Measurements from ENCODE around the gene IL31RA. TPM values are rescaled to one million over a fixed set of nuclear protein-coding genes. Genes with fewer than 3 reads are reported as not detected.

The IL31RA gene
- total RNA-seq, 2 donors from 2014 or later, result 2.1 TPM; not detected in 1

- Histone ChIP-seq H3K9me3 (no peaks in the 10 kb centered on the region), H3K27ac (no peak overlapping the region), H3K4me3 (no peak overlapping the region), H3K36me3 (no peaks in the 10 kb centered on the region), H3K27me3 (replicated peaks; ENCODE audit: insufficient read depth) (no peaks in the 10 kb centered on the region), H3K4me1 (replicated peaks) (no peaks in the 10 kb centered on the region)
- TF ChIP-seq POLR2AphosphoS5 (IDR thresholded peaks at IDR 0.05), result no peak
- TF ChIP-seq CTCF (IDR thresholded peaks at IDR 0.05), result no peak
- TF ChIP-seq POLR2A (IDR thresholded peaks at IDR 0.05), result no peak
- no peak for DNase-seq (ENCODE audit: low spot score)
- intact Hi-C loops (cut with DNase I), result no loop called here
Measured at GRCh38 chr5:55873234-55873633, 22.1 kb downstream of the IL31RA start.

GRCh38 chr5:55877655-55878054 lies 26.5 kb downstream of the IL31RA start:
- no peaks in the 10 kb centered on the region for H3K27me3 ChIP-seq (replicated peaks; ENCODE audit: insufficient read depth)
- TF ChIP-seq POLR2A (IDR thresholded peaks at IDR 0.05), result no peak
- no peak for TF ChIP-seq CTCF (IDR thresholded peaks at IDR 0.05)
- no peak for TF ChIP-seq POLR2AphosphoS5 (IDR thresholded peaks at IDR 0.05)
- H3K36me3 ChIP-seq, result no peaks in the 10 kb centered on the region
- H3K4me3 ChIP-seq, result no peak overlapping the region
- intact Hi-C loops (cut with DNase I), result no loop called here
- H3K4me1 ChIP-seq (replicated peaks), result no peaks in the 10 kb centered on the region
- DNase-seq (ENCODE audit: low spot score), result no peak
- H3K27ac ChIP-seq, result no peak overlapping the region
- H3K9me3 ChIP-seq, result no peaks in the 10 kb centered on the region

GRCh38 chr5:55880453-55880852 lies 29.3 kb downstream of the IL31RA start:
- Histone ChIP-seq H3K9me3 (no peaks in the 10 kb centered on the region), H3K27ac (no peak overlapping the region), H3K36me3 (no peaks in the 10 kb centered on the region), H3K4me3 (no peak overlapping the region), H3K27me3 (replicated peaks; ENCODE audit: insufficient read depth) (no peaks in the 10 kb centered on the region), H3K4me1 (replicated peaks) (no peaks in the 10 kb centered on the region)
- DNase-seq (ENCODE audit: low spot score), result no peak
- intact Hi-C loops (cut with DNase I), result no loop called here
- no peak for TF ChIP-seq CTCF (IDR thresholded peaks at IDR 0.05)
- no peak for TF ChIP-seq POLR2A (IDR thresholded peaks at IDR 0.05)
- no peak for TF ChIP-seq POLR2AphosphoS5 (IDR thresholded peaks at IDR 0.05)

- Histone ChIP-seq H3K27ac (no peak overlapping the region), H3K27me3 (replicated peaks; ENCODE audit: insufficient read depth) (no peaks in the 10 kb centered on the region), H3K4me3 (no peak overlapping the region), H3K4me1 (replicated peaks) (no peaks in the 10 kb centered on the region), H3K36me3 (no peaks in the 10 kb centered on the region), H3K9me3 (no peaks in the 10 kb centered on the region)
- intact Hi-C loops (cut with DNase I), result no loop called here
- no peak for DNase-seq (ENCODE audit: low spot score)
- no peak for TF ChIP-seq CTCF (IDR thresholded peaks at IDR 0.05)
- TF ChIP-seq POLR2AphosphoS5 (IDR thresholded peaks at IDR 0.05), result no peak
- TF ChIP-seq POLR2A (IDR thresholded peaks at IDR 0.05), result no peak
- WGBS, result 65% methylated on average over 9 of the region's 9 CpGs
Measured at GRCh38 chr5:55885359-55885758, 34.2 kb downstream of the IL31RA start.

GRCh38 chr5:55888205-55888604 lies 37.0 kb downstream of the IL31RA start:
- Histone ChIP-seq H3K36me3 (no peaks in the 10 kb centered on the region), H3K27ac (no peak overlapping the region), H3K4me1 (replicated peaks) (no peaks in the 10 kb centered on the region), H3K27me3 (replicated peaks; ENCODE audit: insufficient read depth) (no peaks in the 10 kb centered on the region), H3K9me3 (no peaks in the 10 kb centered on the region), H3K4me3 (no peak overlapping the region)
- intact Hi-C loops (cut with DNase I), result no loop called here
- TF ChIP-seq CTCF (IDR thresholded peaks at IDR 0.05) (no peak), POLR2A (IDR thresholded peaks at IDR 0.05) (no peak)
- 78% methylated on average over 5 of the region's 5 CpGs for WGBS
- DNase-seq (ENCODE audit: low spot score), result no peak
